OCI-LY3 (cell line): Measurements from ENCODE around the gene HEY2.
"Not testable (repeated sequence)": the region's sequence is repeated elsewhere in the genome, so short reads cannot be mapped to it uniquely, and the experiment has no call there.

Experiments used
- H2AFZ ChIP-seq: fragments of 200-600, 300-600 bp; shearing (Covaris generic); 2 replicates; pipeline ENCODE4 v1.6.0; 2014; ENCODE audit warnings: antibody characterized with exemption, low read depth, low read length
- H3K27ac ChIP-seq: fragments of 200-600, 300-600 bp; sonication (generic); 2 replicates; pipeline ENCODE4 v1.5.1; 2014; ENCODE audit warnings: mild to moderate bottlenecking, low read length, moderate library complexity, mixed read lengths
- H3K27me3 ChIP-seq: fragments of 200-600, 300-600 bp; sonication (generic); 2 replicates; pipeline ENCODE4 v1.6.1; 2014; ENCODE audit warnings: low read depth, low read length, mixed read lengths
- H3K36me3 ChIP-seq: fragments of 200-600, 300-600 bp; sonication (generic); replicated peaks from 2 replicates; pipeline ENCODE3; 2014; ENCODE audit warnings: low read depth, low read length, mixed read lengths
- H3K4me1 ChIP-seq: fragments of 300-600, 200-600 bp; sonication (generic); 2 replicates; pipeline ENCODE4 v1.6.1; 2014; ENCODE audit warnings: low read length, mixed read lengths
- H3K4me2 ChIP-seq: fragments of 200-600, 300-600 bp; sonication (generic); 2 replicates; pipeline ENCODE4 v1.6.1; 2014; ENCODE audit warnings: low read length, mixed read lengths
- H3K4me3 ChIP-seq: fragments of 300-600, 200-600 bp; sonication (generic); 2 replicates; pipeline ENCODE4 v1.5.1; 2014; ENCODE audit warnings: antibody characterized with exemption, mild to moderate bottlenecking, low read length, moderate library complexity
- H3K79me2 ChIP-seq: fragments of 300-600, 200-600 bp; shearing (Covaris generic); 2 replicates; pipeline ENCODE4 v1.6.1; 2014; ENCODE audit warnings: mild to moderate bottlenecking, low read length, mixed read lengths
- H3K9ac ChIP-seq: fragments of 300-600, 200-600 bp; shearing (Covaris generic); 2 replicates; pipeline ENCODE4 v1.6.0; 2014; ENCODE audit warnings: mild to moderate bottlenecking, low read length, moderate library complexity
- H3K9me3 ChIP-seq: fragments of 200-600, 300-600 bp; shearing (Covaris generic); 2 replicates; pipeline ENCODE4 v1.6.1; 2014; ENCODE audit warnings: low read length, mixed read lengths; ENCODE audit not compliant: insufficient read depth
- H4K20me1 ChIP-seq: fragments of 200-600, 300-600 bp; sonication (generic); 2 replicates; pipeline ENCODE4 v1.6.1; 2016; ENCODE audit warnings: low read length, mixed read lengths; ENCODE audit not compliant: insufficient read depth
- EZH2phosphoT487 ChIP-seq: fragments of 200-600 bp; shearing (Covaris generic); IDR thresholded peaks from 2 replicates; pipeline ENCODE4 v1.6.1; 2018; ENCODE audit warnings: antibody characterized with exemption, mixed run types, low read depth
- TF ChIP-seq, protein P1 (sequence below): fragments of 200-600, 300-600 bp; sonication (generic); IDR thresholded peaks from 2 replicates; pipeline ENCODE4 v1.5.1; 2014; ENCODE audit warnings: antibody characterized with exemption, low read length, low read depth

Gene HEY2

DNA sequence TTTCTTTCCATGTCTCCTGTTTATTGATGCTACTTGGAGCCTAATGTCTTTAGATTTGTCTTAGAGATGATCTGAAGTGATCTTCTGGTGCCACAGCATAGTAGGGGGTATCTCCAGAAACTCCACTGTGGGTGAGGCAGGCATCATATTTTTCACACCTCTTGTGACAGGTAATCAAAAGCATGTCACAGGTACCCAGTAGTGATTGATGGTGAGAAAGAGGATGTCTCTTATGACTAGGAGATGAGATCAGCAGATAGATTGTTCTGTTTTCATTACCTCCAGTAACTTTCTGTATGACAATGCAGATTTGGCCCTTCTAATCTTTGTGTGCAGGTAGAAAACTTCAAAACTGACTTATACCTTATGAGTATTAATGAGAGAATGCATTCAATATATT lies 54.8 kb downstream of the HEY2 start:
- peaks cover 7% of the 10 kb centered on the region for H3K36me3 ChIP-seq
- peak overlapping the region; percentile 84 for H3K27ac ChIP-seq
- peaks cover 93% of the 10 kb centered on the region for H3K4me1 ChIP-seq
- H2AFZ ChIP-seq = no peak overlapping the region
- H3K9me3 ChIP-seq = no peaks in the 10 kb centered on the region
- H3K4me2 ChIP-seq = peak overlapping the region; percentile 80
- H3K27me3 ChIP-seq = no peaks in the 10 kb centered on the region
- no peak overlapping the region for H3K9ac ChIP-seq
- peak overlapping the region; percentile 55; the same call in 1 of the 2 replicates for H3K4me3 ChIP-seq
- H4K20me1 ChIP-seq = peaks cover 4% of the 10 kb centered on the region; the same call in 1 of the 2 replicates
- TF ChIP-seq, protein P1, sequence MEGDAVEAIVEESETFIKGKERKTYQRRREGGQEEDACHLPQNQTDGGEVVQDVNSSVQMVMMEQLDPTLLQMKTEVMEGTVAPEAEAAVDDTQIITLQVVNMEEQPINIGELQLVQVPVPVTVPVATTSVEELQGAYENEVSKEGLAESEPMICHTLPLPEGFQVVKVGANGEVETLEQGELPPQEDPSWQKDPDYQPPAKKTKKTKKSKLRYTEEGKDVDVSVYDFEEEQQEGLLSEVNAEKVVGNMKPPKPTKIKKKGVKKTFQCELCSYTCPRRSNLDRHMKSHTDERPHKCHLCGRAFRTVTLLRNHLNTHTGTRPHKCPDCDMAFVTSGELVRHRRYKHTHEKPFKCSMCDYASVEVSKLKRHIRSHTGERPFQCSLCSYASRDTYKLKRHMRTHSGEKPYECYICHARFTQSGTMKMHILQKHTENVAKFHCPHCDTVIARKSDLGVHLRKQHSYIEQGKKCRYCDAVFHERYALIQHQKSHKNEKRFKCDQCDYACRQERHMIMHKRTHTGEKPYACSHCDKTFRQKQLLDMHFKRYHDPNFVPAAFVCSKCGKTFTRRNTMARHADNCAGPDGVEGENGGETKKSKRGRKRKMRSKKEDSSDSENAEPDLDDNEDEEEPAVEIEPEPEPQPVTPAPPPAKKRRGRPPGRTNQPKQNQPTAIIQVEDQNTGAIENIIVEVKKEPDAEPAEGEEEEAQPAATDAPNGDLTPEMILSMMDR = no peak
- TF ChIP-seq EZH2phosphoT487 = no peak
- peaks cover 81% of the 10 kb centered on the region for H3K79me2 ChIP-seq

DNA sequence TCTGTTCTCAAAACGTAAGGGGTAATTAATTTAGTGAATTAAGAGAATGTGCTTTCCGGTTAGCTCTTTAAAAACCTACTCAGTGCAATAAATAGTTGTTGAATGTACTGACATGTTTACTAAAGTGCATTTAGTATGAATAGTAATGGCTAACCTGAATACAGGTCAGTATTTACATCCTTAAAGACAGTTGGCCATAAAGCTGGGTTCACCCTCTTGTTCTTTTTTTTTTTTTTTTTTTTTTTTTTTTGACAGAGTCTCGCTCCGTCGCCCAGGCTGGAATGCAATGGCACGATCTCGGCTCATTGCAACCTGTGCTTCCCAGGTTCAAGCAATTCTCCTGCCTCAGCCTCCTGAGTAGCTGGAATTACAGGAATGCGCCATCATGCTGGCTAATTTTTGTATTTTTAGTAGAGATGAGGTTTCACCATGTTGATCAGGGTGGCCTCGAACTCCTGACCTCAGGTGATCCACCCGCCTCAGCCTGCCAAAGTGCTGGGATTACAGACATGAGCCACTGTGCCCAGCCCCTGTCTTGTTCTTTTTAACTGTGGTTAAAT lies 55.5 kb downstream of the HEY2 start:
- Histone ChIP-seq H3K79me2 (peaks cover 82% of the 10 kb centered on the region), H3K4me2 (peak overlapping the region; percentile 80)
- H3K36me3 ChIP-seq = not testable (repeated sequence)

DNA sequence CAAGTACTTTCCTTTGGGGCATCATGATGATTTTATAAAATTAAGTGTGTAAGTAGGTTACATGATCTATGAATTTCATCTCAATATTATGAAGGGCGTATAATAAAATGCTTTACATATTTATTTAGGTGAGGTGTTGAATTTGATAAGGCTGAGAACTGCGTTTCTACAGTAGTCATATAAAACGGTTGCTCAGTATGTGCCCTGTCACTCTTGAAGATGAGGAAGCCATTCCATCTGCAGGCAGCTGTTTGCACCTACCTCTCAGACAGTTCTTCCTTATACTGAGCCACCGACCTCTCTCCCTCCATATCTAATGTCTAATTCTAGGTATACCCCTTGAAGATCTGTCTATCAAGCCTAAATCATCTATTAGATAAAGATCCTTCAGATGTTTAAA lies 57.4 kb downstream of the HEY2 start:
- Histone ChIP-seq H3K79me2 (peaks cover 82% of the 10 kb centered on the region), H4K20me1 (peaks cover 4% of the 10 kb centered on the region; the same call in 1 of the 2 replicates), H3K36me3 (no peaks in the 10 kb centered on the region), H3K9ac (peak overlapping the region; percentile 21; the same call in 1 of the 2 replicates), H3K4me2 (peak overlapping the region; percentile 74), H3K4me1 (peaks cover 99% of the 10 kb centered on the region), H3K9me3 (no peaks in the 10 kb centered on the region), H2AFZ (no peak overlapping the region), H3K27ac (peak overlapping the region; percentile 70), H3K27me3 (no peaks in the 10 kb centered on the region), H3K4me3 (peak overlapping the region; percentile 38)
- TF ChIP-seq, protein P1 = no peak
- no peak for TF ChIP-seq EZH2phosphoT487

More for the DNA sequence above, 55.5 kb downstream of the HEY2 start:
- Histone ChIP-seq H3K4me1 (peaks cover 93% of the 10 kb centered on the region), H3K27ac (peak overlapping the region; percentile 65)
- not testable (repeated sequence) for H3K9ac ChIP-seq, H3K27me3 ChIP-seq, H3K4me3 ChIP-seq, H3K9me3 ChIP-seq, H4K20me1 ChIP-seq, H2AFZ ChIP-seq

DNA sequence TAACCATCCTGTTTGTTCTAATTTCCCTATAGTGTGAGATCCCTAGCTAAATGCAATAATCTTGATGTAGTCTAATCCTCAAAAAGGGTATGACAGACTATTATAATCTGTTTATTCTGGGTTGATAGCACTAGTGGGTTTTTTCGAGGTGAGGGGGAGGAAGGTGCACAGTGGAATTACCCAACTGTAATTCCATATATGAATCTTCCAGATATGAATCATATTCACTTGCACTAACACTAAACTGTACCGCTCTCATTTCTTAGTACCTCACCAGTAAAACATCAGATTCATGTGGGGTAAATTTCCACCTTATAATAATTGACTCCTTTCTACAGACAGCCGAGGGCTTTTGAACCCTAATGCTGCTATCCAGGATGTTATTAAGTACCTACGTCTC lies 57.9 kb downstream of the HEY2 start:
- Histone ChIP-seq H3K4me3 (peak overlapping the region; percentile 38), H2AFZ (no peak overlapping the region), H3K9me3 (no peaks in the 10 kb centered on the region), H3K36me3 (no peaks in the 10 kb centered on the region), H3K9ac (peak overlapping the region; percentile 27; the same call in 1 of the 2 replicates), H3K79me2 (peaks cover 82% of the 10 kb centered on the region), H3K4me2 (peak overlapping the region; percentile 74), H4K20me1 (peaks cover 4% of the 10 kb centered on the region; the same call in 1 of the 2 replicates), H3K27me3 (no peaks in the 10 kb centered on the region), H3K27ac (peak overlapping the region; percentile 70), H3K4me1 (peaks cover 99% of the 10 kb centered on the region)
- TF ChIP-seq, protein P1 = no peak
- TF ChIP-seq EZH2phosphoT487 = no peak
